ENCODE data around the gene MBD3L3.
"Not testable (repeated sequence)": the region's sequence is repeated elsewhere in the genome, so short reads cannot be mapped to it uniquely, and the experiment has no call there.

MBD3L3 gene

DNA sequence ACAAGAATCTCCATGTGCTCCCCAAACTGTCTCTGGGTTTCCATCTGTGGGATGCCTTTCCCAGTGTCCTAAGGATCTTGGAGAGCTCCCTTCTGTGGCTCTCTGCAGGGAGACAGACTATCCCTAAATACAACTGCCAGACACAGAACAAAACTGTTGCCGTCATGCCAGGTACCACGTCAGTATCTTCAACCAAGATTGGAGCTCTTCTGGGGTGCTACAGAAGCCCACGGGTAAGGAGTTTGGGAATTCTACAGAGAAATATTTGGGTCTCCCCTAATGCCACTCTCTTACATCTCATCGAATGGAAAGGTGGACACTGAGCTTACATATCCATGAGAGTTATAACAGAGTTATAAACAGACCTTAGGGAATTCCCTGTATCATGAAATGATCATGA, 4.9 kb upstream of the MBD3L3 start:
- no peak for DNase-seq

DNA sequence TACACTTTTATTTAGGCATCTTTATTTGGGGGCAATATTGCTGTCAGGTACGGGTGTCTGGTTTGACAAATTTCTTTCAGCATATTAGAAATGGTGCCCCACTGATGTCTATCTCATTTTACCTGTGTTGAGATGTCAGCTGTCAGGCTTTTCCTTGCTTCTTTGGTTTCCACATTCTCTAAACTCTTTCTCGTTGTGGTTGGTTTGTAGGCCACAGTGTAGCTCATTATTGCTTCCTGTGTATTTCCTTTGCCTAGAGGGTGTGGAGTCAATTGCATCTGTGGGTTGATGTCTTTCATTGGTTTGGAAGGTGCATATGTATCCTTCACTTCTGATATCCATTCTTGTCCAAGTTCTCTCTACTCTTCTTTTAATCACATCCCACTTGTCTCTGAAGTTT, 1.5 kb upstream of the MBD3L3 start:
- not testable (repeated sequence) for DNase-seq

DNA sequence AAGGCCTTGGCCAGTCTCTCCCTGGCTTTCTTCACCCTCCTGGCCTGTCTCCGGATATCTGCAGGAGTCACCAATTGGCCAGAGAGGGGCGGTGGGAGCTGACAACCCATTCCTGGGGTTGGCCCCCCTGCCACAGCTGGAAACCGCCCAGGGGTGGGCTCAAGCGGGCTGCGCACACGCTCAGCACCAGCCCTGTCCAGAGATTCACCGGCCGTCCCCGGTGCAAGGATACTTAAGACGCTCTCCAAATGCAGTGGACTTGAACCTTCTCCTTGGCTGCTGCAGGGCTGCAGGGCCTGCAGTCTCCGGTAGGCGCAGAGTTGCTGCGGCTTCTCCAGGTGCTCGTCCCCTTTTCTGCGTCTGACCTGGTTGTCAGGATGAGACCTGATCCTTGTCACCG, 2.1 kb downstream of the MBD3L3 start:
- DNase-seq: not testable (repeated sequence)

DNA sequence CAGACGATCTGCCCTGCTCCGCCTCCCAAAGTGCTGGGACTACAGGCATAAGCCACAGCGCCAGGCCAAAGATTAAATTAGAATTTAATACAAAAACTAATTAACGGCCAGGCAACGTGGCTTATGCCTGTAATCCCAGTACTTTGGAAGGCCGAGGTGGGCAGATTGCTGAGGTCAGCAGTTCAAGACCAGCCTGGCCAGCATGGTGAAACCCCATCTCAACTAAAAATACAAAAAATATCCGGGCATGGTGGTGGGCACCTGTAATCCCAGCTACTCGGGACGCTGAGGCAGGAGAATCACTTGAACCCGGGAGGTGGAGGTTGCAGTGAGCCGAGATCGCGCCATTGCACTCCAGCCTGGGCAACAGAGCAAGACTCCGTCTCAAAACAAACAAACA, 2.8 kb downstream of the MBD3L3 start:
- DNase-seq: not testable (repeated sequence)

DNA sequence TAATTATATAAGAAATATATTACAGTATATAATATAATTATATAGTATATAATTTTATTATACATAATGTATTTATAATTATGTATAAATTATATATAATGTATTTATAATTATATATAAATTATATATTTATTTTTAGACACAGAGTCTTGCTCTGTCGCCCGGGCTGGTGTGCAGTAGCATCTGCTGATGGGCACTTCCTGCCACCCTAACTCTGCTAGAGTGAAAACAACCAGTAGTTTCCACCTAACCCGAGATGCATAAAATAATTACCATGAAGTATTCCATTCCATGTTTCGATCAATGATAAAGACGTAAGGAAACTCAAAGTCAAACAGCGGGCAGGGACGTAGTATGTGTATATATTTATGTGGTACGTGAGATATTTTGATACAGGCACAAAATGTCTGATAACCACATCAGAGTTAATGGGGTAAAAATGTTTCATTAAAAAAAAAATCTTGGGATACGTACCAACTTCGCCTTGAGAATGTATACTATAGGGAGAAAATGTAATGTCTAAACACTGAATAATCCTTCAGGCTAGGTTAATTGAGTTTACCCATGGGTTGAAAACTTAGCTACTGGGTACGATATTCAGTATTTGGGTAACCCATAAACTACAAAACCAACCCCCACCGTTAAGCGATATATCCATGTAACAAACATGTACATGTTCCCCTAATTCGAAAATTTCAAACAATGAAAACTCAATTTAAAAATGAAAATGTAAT, 3.7 kb downstream of the MBD3L3 start:
- DNase-seq: not testable (repeated sequence)

DNA sequence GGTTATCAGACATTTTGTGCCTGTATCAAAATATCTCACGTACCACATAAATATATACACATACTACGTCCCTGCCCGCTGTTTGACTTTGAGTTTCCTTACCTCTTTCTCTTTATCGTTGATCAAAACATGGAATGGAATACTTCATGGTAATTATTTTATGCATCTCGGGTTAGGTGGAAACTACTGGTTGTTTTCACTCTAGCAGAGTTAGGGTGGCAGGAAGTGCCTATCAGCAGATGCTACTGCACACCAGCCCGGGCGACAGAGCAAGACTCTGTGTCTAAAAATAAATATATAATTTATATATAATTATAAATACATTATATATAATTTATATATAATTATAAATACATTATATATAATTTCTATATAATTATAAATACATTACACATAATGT, 5.6 kb downstream of the MBD3L3 start:
- DNase-seq: not testable (repeated sequence)

DNA sequence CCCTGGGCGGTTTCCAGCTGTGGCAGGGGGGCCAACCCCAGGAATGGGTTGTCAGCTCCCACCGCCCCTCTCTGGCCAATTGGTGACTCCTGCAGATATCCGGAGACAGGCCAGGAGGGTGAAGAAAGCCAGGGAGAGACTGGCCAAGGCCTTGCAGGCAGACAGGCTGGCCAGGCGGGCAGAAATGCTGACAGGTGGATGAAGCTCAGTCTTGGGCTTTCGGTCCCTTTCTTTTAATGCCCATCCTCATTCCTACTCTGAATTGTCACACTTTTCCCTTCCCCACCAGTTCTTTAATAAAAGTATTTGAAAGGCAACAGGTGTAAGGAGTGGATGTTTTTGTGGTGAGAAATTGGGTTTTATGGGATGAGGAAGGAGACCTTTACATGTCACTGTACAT, 7.1 kb downstream of the MBD3L3 start:
- not testable (repeated sequence) for DNase-seq

DNA sequence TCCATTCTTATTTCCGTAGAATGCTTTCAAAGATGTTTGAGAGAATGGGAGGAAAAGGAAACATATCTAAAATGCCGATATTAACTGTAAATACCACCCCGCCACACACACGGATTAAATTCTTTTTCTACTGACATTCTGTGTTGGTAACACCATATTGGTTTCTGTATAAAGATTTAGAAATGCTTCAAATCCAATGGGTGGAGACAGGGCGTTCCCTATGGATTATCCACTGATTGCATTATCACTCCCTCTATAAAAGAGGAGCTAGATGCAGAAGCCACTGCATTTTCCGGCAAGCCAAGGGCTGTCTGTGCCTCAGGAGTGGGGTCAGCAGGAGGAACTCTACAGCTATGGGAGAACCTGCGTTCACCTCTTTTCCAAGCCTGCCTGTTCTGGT, 9.5 kb downstream of the MBD3L3 start, which contains the start of gene MBD3L2:
MBD3L2 (plus strand) TSS at position 301 of the 400 bp plus-strand sequence; CDS start at position 354, 53 bp downstream.
- DNase-seq: not testable (repeated sequence)

DNA sequence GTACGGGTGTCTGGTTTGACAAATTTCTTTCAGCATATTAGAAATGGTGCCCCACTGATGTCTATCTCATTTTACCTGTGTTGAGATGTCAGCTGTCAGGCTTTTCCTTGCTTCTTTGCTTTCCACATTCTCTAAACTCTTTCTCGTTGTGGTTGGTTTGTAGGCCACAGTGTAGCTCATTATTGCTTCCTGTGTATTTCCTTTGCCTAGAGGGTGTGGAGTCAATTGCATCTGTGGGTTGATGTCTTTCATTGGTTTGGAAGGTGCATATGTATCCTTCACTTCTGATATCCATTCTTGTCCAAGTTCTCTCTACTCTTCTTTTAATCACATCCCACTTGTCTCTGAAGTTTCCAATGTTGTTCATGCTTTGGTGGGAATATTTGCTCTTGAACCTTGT, 16.9 kb downstream of the MBD3L3 start:
- DNase-seq: not testable (repeated sequence)

DNA sequence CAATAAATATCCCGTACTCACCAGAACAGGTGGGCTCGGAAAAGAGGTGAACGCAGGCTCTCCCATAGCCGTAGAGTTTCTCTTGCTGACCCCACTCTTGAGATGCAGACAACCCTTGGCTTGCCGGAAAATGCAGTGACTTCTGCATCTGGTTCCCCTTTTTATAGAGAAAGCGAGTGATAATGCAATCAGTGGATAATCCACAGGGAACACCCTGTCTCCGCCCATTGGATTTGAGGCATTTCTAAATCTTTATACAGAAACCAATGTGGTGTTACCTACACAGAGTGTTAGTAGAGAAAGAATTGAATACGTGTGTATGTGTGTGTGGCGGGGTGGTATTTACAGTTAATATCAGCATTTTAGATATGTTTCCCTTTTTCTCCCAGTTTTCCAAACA, 18.4 kb downstream of the MBD3L3 start, which contains the start of gene MBD3L4:
MBD3L4 (minus strand) TSS at position 101 of the 400 bp plus-strand sequence; CDS start at position 66, 35 bp downstream.
- not testable (repeated sequence) for DNase-seq

DNA sequence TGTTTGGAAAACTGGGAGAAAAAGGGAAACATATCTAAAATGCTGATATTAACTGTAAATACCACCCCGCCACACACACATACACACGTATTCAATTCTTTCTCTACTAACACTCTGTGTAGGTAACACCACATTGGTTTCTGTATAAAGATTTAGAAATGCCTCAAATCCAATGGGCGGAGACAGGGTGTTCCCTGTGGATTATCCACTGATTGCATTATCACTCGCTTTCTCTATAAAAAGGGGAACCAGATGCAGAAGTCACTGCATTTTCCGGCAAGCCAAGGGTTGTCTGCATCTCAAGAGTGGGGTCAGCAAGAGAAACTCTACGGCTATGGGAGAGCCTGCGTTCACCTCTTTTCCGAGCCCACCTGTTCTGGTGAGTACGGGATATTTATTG, 28.2 kb downstream of the MBD3L3 start, which contains the start of gene MBD3L5:
MBD3L5 (plus strand) TSS at position 301 of the 400 bp plus-strand sequence; CDS start at position 335, 34 bp downstream.
- not testable (repeated sequence) for DNase-seq

DNA sequence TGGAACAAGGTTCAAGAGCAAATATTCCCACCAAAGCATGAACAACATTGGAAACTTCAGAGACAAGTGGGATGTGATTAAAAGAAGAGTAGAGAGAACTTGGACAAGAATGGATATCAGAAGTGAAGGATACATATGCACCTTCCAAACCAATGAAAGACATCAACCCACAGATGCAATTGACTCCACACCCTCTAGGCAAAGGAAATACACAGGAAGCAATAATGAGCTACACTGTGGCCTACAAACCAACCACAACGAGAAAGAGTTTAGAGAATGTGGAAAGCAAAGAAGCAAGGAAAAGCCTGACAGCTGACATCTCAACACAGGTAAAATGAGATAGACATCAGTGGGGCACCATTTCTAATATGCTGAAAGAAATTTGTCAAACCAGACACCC, 29.7 kb downstream of the MBD3L3 start:
- not testable (repeated sequence) for DNase-seq

DNA sequence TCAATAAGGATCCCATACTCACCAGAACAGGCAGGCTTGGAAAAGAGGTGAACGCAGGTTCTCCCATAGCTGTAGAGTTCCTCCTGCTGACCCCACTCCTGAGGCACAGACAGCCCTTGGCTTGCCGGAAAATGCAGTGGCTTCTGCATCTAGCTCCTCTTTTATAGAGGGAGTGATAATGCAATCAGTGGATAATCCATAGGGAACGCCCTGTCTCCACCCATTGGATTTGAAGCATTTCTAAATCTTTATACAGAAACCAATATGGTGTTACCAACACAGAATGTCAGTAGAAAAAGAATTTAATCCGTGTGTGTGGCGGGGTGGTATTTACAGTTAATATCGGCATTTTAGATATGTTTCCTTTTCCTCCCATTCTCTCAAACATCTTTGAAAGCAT, 37.1 kb downstream of the MBD3L3 start, which contains the start of gene MBD3L2B:
MBD3L2B (minus strand) TSS at position 101 of the 400 bp plus-strand sequence; CDS start at position 67, 34 bp downstream.
- DNase-seq: not testable (repeated sequence)

DNA sequence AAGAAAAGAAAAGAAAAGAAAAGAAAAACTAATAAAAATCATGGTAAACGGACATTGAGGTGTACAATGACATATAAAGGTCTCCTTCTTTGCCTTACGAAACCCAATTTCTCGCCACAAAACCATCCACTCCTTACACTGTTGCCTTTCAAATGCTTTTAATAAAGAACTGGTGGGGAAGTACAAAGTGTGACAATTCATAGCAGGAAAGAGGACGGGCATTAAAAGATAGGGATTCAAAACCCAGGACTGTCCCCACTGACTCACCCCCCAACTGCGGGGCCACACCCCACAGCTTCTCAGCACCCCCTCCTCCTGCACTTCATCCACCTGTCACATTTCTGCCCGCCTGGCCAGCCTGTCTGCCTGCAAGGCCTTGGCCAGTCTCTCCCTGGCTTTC, 39.6 kb downstream of the MBD3L3 start:
- DNase-seq: no peak

DNA sequence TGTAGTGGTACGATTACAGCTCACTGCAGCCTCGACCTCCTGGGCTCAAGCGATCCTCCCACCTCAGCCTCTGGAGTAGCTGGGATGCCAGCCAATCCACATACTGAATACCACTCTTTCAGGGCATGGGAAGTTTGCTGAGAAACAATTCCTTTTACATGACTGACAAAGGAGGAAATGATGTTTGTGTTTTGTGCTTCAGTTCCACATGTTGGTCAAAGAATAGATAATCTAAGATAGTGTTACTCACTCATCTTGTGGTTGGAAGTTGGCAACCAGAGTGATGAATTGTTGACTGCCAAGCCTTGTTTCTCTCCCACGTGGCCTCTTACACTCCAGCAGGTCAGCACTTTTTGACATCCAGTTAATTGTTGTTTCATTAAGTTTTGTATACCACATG, 44.8 kb downstream of the MBD3L3 start:
- DNase-seq: no peak

DNA sequence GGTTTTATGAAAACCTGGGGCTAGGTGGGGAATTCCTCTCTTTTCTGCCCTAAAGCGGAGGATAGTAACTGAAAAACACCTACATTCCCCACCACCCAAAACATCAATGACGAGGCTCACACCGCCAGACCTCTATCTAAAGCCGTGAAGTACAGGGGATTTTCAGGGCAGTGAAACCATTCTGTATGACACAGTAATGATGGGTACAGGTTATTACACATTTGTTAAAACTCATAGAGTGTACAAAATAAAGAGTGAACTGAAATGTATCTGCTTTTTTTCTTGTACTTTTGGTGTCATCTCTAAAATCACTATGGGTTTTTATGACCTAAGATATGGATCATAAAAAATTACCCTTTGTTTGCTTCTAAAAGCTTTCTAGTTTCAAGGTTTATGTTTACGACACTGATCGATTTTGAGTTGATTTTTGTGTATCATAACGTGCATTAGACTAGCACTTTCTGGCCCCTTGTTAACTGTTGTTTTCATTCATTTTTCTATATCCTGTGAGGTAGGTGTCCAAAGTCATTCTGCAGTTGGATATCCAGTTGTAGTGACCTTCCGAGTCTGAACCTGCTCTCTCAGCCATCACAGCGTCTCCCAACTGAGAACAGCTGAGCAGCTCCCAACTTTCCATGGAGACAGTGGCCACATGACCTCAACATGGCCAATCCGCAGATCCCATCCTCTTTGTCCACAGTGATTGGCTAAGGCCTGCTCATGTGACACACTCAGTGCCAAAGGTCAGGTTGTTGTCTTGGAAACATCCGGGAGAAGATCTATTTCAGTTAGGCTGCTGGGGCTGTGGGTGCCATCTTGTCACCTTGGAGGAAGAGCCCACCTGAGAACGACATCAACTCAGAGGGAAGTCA, 47.5 kb downstream of the MBD3L3 start:
- no peak for DNase-seq

DNA sequence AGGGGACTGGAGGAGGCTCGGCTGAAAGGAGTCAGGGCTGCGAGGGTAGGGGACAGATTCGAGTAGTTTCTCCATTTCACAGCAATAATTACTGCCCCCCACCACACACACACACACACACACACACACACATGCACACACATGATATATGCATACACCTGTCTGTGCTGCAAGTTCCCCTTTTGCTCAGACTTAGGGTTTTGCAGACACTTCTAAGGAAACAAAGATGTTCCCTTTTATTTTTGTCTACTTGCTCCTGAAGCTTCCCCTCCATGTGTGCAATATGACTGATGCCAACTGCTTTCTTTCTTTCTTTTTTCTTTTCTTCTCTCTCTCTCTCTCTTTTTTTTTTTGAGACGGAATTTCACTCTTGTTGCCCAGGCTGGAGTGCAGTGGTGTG, 50.6 kb downstream of the MBD3L3 start:
- DNase-seq: no peak

Data from effector CD8-positive, alpha-beta T cell (primary cell).